Esophagus muscularis mucosa (tissue), 4 donors: ENCODE measurements around the gene PCGF1. TPM values are rescaled to one million over a fixed set of nuclear protein-coding genes. Genes with fewer than 3 reads are reported as not detected.

Source experiments
- DNase-seq: peaks from one replicate; pipeline ENCODE4 v3.0.0-alpha.2; 2017; ENCODE audit errors: extremely low spot score
- H3K27ac ChIP-seq, 4 donors: fragments of 200-600 bp; sonication (generic); replicated peaks in 1 of 4; 1 replicate in 3 of 4; 2 replicates in 1 of 4; pipeline ENCODE4 v1.5.1; 2016 to 2019; ENCODE audit warnings: mild to moderate bottlenecking in 1 of 4
- H3K27me3 ChIP-seq, 4 donors: fragments of 200-600 bp; sonication (generic); one replicate each; pipeline versions ENCODE4 v1.5.1 to v1.6.0; 2016 to 2019
- H3K36me3 ChIP-seq, 4 donors: fragments of 200-600 bp; sonication (generic); one replicate each; pipeline ENCODE4 v1.5.1; 2016 to 2019
- H3K4me1 ChIP-seq, 4 donors: fragments of 200-600 bp; sonication (generic); one replicate each; pipeline ENCODE4 v1.5.1; 2016 to 2019
- H3K4me3 ChIP-seq, 4 donors: fragments of 200-600 bp; sonication (generic); 1 replicate in 2 of 4; 2 replicates in 2 of 4; pipeline ENCODE4 v1.5.1; 2016 to 2019; ENCODE audit warnings: mild to moderate bottlenecking in 4 of 4, moderate library complexity in 1 of 4
- H3K9me3 ChIP-seq, 4 donors: fragments of 200-600 bp; sonication (generic); 1 replicate in 3 of 4; 2 replicates in 1 of 4; pipeline ENCODE4 v1.5.1; 2016 to 2019
- EP300 ChIP-seq: sonication (generic); formaldehyde crosslinking; IDR thresholded peaks from one replicate; pipeline ENCODE4 v1.6.1; 2017; ENCODE audit warnings: antibody characterized with exemption
- POLR2A ChIP-seq: fragments of 450-650 bp; IDR thresholded peaks from one replicate; pipeline ENCODE4 v1.6.1; 2017; ENCODE audit warnings: antibody characterized with exemption, moderate library complexity, mild to moderate bottlenecking, low read depth
- POLR2AphosphoS5 ChIP-seq, 2 donors: sonication (generic); formaldehyde crosslinking; IDR thresholded peaks; one replicate each; pipeline ENCODE4 v1.6.1; 2017; ENCODE audit warnings: antibody characterized with exemption in 2 of 2
- WGBS: methylation state at CpG from one replicate; pipeline ENCODE4 v1.1.5; 2018; 5-methylcytosine and 5-hydroxymethylcytosine counted together
- intact Hi-C: fragments of 100-400 bp; cut with DNase I; formaldehyde crosslinking; loops from one replicate; pipeline ENCODE4 v1.15.1; 2023
- total RNA-seq, 4 donors: library from RNA; depleted of rRNA; stranded (reverse); fragments of >200 nt; gene quantifications; one replicate each; pipeline versions ENCODE4 v1.1.0 to v1.2.1, GENCODE V29; 2016
- TF ChIP-seq, protein P1 (sequence below), 3 experiments: fragments of 200-600 bp in 2 of 3; fragments of 450-650 bp in 1 of 3; sonication (generic) in 2 of 3; IDR thresholded peaks; one replicate each; pipeline ENCODE4 v1.5.1; 2017 to 2019; ENCODE audit warnings: antibody characterized with exemption in 3 of 3, mild to moderate bottlenecking in 2 of 3, moderate library complexity in 1 of 3

The PCGF1 gene
- total RNA-seq, 4 donors from 2014 or later, result 11.3 to 14.1 (median 12.7) TPM

DNA sequence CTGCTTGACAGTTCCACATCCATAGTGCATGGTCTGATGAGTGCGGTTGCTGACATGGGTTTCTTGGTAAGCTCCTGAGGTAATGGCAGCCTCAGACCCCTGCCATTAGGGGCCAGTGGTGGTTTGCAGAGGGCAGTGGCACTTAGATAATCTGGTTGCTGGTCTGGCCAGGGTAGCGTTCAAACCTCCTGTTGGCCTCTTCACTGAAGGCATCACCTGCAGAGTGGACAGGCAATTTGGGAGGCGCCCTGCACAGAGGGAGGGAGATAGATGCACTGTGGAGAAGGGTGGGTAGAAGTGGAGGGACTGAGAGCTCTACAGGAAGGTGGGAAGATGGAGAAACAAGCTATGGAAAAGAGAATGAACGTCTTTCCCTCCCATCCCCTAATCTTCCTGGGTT is 26.0 kb upstream of the PCGF1 start:
- 87% methylated on average over 4 of the region's 4 CpGs for WGBS
- Histone ChIP-seq H3K27ac (no peak overlapping the region), H3K4me1 (peaks cover 15 to 27% (median 23%) of the 10 kb centered on the region in 4 donors), H3K27me3 (no peaks in the 10 kb centered on the region), H3K4me3 (no peak overlapping the region), H3K9me3 (no peaks in the 10 kb centered on the region), H3K36me3 (peaks cover 7 to 23% (median 19%) of the 10 kb centered on the region in 4 donors)
- intact Hi-C loops, result no loop called here
- no peak for TF ChIP-seq EP300
- TF ChIP-seq, protein P1, sequence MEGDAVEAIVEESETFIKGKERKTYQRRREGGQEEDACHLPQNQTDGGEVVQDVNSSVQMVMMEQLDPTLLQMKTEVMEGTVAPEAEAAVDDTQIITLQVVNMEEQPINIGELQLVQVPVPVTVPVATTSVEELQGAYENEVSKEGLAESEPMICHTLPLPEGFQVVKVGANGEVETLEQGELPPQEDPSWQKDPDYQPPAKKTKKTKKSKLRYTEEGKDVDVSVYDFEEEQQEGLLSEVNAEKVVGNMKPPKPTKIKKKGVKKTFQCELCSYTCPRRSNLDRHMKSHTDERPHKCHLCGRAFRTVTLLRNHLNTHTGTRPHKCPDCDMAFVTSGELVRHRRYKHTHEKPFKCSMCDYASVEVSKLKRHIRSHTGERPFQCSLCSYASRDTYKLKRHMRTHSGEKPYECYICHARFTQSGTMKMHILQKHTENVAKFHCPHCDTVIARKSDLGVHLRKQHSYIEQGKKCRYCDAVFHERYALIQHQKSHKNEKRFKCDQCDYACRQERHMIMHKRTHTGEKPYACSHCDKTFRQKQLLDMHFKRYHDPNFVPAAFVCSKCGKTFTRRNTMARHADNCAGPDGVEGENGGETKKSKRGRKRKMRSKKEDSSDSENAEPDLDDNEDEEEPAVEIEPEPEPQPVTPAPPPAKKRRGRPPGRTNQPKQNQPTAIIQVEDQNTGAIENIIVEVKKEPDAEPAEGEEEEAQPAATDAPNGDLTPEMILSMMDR (IDR thresholded peaks at IDR 0.05), result no peak
- no peak for TF ChIP-seq POLR2AphosphoS5 (IDR thresholded peaks at IDR 0.05)
- no peak for TF ChIP-seq POLR2A
- DNase-seq, result no peak

DNA sequence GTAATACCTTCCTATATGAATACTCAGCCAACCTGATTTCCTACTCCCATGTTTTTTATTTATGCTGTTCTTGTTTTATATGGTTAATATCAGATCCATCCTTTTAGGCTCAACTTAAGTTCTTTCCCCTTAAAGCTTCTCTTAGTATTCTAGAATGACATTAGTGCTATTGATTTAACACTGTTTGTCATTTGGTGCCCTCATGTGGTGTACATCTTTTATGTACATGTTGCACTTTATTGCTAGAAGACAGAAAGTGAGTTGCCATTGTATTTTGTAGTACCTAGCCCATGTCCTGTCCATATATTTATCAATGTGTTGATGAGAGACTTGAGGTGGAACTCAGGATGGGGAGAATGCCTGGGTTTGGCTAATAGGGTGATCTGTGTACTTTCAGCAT is 24.7 kb upstream of the PCGF1 start:
- H3K4me3 ChIP-seq, result no peak overlapping the region
- intact Hi-C loops, result no loop called here
- DNase-seq, result no peak
- peaks cover 17 to 35% (median 30%) of the 10 kb centered on the region in 4 donors for H3K36me3 ChIP-seq
- no peaks in the 10 kb centered on the region for H3K27me3 ChIP-seq
- TF ChIP-seq EP300, result no peak
- peaks cover 24 to 40% (median 33%) of the 10 kb centered on the region in 4 donors for H3K4me1 ChIP-seq
- H3K27ac ChIP-seq, result no peak overlapping the region
- H3K9me3 ChIP-seq, result no peaks in the 10 kb centered on the region

DNA sequence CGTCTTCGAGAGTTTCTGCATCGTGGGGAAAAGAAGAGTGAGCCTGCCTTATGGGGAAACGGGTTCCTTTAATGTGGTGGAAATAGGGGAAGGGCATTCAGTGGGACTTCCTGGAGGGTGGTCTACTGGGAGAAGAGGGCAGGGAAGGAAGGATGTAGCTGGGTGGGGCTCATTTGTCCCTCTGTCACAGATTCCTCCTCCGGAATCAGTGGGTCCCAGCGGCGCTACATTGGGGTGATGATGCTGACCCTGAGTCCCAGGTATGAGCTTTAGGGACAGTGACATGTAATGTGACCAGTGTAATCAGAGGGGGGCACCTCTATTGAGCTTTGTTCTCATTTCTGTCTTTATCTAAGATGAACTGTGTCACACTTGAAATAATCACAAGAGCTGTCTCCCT is 24.2 kb upstream of the PCGF1 start:
- no peak overlapping the region for H3K4me3 ChIP-seq
- H3K27me3 ChIP-seq, result no peaks in the 10 kb centered on the region
- H3K36me3 ChIP-seq, result peaks cover 22 to 40% (median 36%) of the 10 kb centered on the region in 4 donors
- TF ChIP-seq EP300, result no peak
- TF ChIP-seq POLR2A, result no peak
- no peak for TF ChIP-seq POLR2AphosphoS5 (IDR thresholded peaks at IDR 0.05)
- TF ChIP-seq, protein P1 (IDR thresholded peaks at IDR 0.05), result no peak
- peaks cover 24 to 42% (median 33%) of the 10 kb centered on the region in 4 donors for H3K4me1 ChIP-seq
- no peak overlapping the region for H3K27ac ChIP-seq
- DNase-seq, result no peak
- WGBS, result 81% methylated on average over 7 of the region's 7 CpGs
- H3K9me3 ChIP-seq, result no peaks in the 10 kb centered on the region
- intact Hi-C loops, result no loop called here

DNA sequence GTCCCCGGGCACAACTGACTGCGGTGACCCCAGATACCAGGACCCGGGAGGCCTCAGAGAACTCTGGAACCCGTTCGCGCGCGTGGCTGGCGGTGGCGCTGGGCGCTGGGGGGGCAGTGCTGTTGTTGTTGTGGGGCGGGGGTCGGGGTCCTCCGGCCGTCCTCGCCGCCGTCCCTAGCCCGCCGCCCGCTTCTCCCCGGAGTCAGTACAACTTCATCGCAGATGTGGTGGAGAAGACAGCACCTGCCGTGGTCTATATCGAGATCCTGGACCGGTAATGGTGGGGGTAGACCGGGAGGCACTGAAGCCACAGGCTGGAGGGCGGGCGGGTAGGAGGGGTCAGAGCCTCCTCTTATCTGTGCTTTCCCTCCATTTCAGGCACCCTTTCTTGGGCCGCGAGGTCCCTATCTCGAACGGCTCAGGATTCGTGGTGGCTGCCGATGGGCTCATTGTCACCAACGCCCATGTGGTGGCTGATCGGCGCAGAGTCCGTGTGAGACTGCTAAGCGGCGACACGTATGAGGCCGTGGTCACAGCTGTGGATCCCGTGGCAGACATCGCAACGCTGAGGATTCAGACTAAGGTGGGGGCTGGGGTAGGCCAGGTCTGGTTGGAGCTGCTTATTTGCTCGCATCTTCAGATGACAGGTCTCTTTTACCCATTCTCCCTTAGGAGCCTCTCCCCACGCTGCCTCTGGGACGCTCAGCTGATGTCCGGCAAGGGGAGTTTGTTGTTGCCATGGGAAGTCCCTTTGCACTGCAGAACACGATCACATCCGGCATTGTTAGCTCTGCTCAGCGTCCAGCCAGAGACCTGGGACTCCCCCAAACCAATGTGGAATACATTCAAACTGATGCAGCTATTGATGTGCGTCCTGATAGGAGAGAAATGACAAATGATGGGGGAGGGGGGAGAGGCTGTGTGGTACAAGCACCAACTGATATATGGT is 23.0 kb upstream of the PCGF1 start:
- 4% methylated on average over 25 of the region's 54 CpGs for WGBS
- H3K36me3 ChIP-seq, result peaks cover 30 to 52% (median 47%) of the 10 kb centered on the region in 4 donors

More for the DNA sequence above, 23.0 kb upstream of the PCGF1 start:
- no peak for DNase-seq
- Histone ChIP-seq H3K27ac (peak overlapping the region; percentile 83 to 89 (median 87)), H3K9me3 (no peaks in the 10 kb centered on the region), H3K4me3 (peak overlapping the region; percentile 62 to 92 (median 86)), H3K4me1 (peaks cover 24 to 42% (median 33%) of the 10 kb centered on the region in 4 donors), H3K27me3 (no peaks in the 10 kb centered on the region)
- intact Hi-C loops, result no loop called here
- TF ChIP-seq POLR2A, result no peak
- TF ChIP-seq EP300, result no peak
- TF ChIP-seq POLR2AphosphoS5 (IDR thresholded peaks at IDR 0.05), result peak in 1 of 2 donors; percentile 27
- TF ChIP-seq, protein P1 (IDR thresholded peaks at IDR 0.05), result no peak
